ENCODE data around the gene XXYLT1. TPM values are rescaled to one million over a fixed set of nuclear protein-coding genes. Genes with fewer than 3 reads are reported as not detected.
A peak's percentile ranks its signal among the peaks of the same experiment; 100 is the strongest.
"Not testable (repeated sequence)": the region's sequence is repeated elsewhere in the genome, so short reads cannot be mapped to it uniquely, and the experiment has no call there.

XXYLT1 gene
- total and polyA plus RNA-seq, 3 experiments from 2014 or later: 7.9 to 10.5 (median 8.3) TPM

GRCh38 chr3:195238586-195239118 is 32.3 kb downstream of the XXYLT1 start:
- H3K4me1 Mint-ChIP-seq: peaks cover 0 to 15% (median 14%) of the 10 kb centered on the region in 3 donors
- H3K27ac Mint-ChIP-seq: peak overlapping the region in 5 of 8 donors; percentile 14 to 78 (median 68)
- Histone ChIP-seq H3K27me3 (ENCODE audit: insufficient read depth, low read length, poor library complexity, severe bottlenecking) (no peaks in the 10 kb centered on the region), H3K9me3 (ENCODE audit: low read length) (no peaks in the 10 kb centered on the region), H3K4me3 (ENCODE audit: low read length) (no peak overlapping the region), H3K4me1 (ENCODE audit: insufficient read depth, low read length) (no peaks in the 10 kb centered on the region), H3K27ac (ENCODE audit: low read depth, low read length) (no peak overlapping the region), H3K36me3 (ENCODE audit: insufficient read depth, low read length) (no peaks in the 10 kb centered on the region)
- POLR2A ChIA-PET: no interaction called here
- no peaks in the 10 kb centered on the region for H3K27me3 Mint-ChIP-seq
- peak overlapping the region in 1 of 7 donors; percentile 62 for H3K4me3 Mint-ChIP-seq
- CTCF ChIA-PET: no interaction called here
- H3K9me3 Mint-ChIP-seq: peaks cover 0 to 7% (median 3%) of the 10 kb centered on the region in 5 donors
- H3K36me3 Mint-ChIP-seq: peaks cover 3 to 31% (median 10%) of the 10 kb centered on the region in 3 donors
- no peak for DNase-seq

GRCh38 chr3:195238081-195238571 is 32.8 kb downstream of the XXYLT1 start:
- H3K4me3 Mint-ChIP-seq: no peak overlapping the region
- H3K36me3 Mint-ChIP-seq: peaks cover 3 to 31% (median 10%) of the 10 kb centered on the region in 3 donors
- H3K27me3 Mint-ChIP-seq: no peaks in the 10 kb centered on the region
- peaks cover 0 to 7% (median 3%) of the 10 kb centered on the region in 5 donors for H3K9me3 Mint-ChIP-seq
- peaks cover 0 to 15% (median 14%) of the 10 kb centered on the region in 3 donors for H3K4me1 Mint-ChIP-seq
- peak overlapping the region in 4 of 8 donors; percentile 14 to 74 (median 46) for H3K27ac Mint-ChIP-seq
- Histone ChIP-seq H3K27ac (ENCODE audit: low read depth, low read length) (no peak overlapping the region), H3K27me3 (ENCODE audit: insufficient read depth, low read length, poor library complexity, severe bottlenecking) (no peaks in the 10 kb centered on the region), H3K36me3 (ENCODE audit: insufficient read depth, low read length) (no peaks in the 10 kb centered on the region), H3K4me1 (ENCODE audit: insufficient read depth, low read length) (no peaks in the 10 kb centered on the region), H3K4me3 (ENCODE audit: low read length) (no peak overlapping the region), H3K9me3 (ENCODE audit: low read length) (no peaks in the 10 kb centered on the region)
- CTCF ChIA-PET: no interaction called here
- POLR2A ChIA-PET: no interaction called here
- no peak for DNase-seq

DNA sequence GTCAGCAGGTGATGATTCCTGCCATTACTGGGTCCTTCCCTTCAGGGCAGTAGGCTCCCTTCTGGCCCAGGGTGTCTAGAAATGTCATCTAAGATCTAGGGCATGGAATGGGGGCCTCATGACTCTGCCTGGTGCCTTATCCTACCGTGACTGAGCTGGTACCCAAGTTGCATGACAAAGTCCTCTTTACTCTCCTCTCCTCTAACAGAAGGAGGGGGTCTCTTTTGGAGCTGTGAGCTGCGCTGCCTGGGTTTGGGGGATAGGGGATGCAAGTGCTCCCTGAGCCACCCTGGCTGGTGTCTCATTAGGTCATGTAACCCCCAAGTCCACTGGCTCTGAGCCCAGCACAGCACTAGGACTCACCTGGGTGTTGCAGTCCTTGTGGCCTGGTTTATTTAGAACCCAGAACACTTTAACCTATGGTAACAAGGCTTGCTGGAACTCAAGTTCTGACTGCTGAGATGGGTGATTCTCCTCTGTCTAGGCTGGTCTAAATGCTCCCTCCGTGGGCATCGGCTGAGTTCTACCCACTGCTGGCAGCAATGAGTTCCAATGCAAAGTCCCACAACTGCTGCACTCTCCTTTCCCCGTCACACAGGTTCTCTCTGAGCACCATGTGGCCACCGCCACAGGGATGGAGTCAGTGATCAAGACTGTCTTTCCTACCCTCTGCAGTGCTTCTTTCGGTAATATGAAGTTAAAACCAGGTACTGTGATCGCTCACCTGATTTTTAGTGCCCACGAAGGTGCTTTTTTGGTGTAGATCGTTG is 34.0 kb downstream of the XXYLT1 start:
- Histone ChIP-seq H3K27ac (ENCODE audit: low read depth, low read length) (no peak overlapping the region), H3K4me3 (ENCODE audit: low read length) (no peak overlapping the region), H3K9me3 (ENCODE audit: low read length) (no peaks in the 10 kb centered on the region), H3K4me1 (ENCODE audit: insufficient read depth, low read length) (no peaks in the 10 kb centered on the region), H3K27me3 (ENCODE audit: insufficient read depth, low read length, poor library complexity, severe bottlenecking) (no peaks in the 10 kb centered on the region), H3K36me3 (ENCODE audit: insufficient read depth, low read length) (no peaks in the 10 kb centered on the region)
- Mint-ChIP-seq H3K4me1 (peaks cover 0 to 14% (median 12%) of the 10 kb centered on the region in 3 donors), H3K9me3 (peaks cover 0 to 7% (median 4%) of the 10 kb centered on the region in 5 donors), H3K4me3 (no peak overlapping the region), H3K36me3 (peaks cover 2 to 29% (median 8%) of the 10 kb centered on the region in 3 donors), H3K27me3 (no peaks in the 10 kb centered on the region), H3K27ac (peak overlapping the region in 1 of 8 donors; percentile 45)
- ChIA-PET CTCF (interaction anchor here (1.0 kb wide), 1 partner anchor 550 kb away, joined by 3 read pairs; no protein-coding TSS in a partner anchor), POLR2A (no interaction called here)
- DNase-seq: no peak

DNA sequence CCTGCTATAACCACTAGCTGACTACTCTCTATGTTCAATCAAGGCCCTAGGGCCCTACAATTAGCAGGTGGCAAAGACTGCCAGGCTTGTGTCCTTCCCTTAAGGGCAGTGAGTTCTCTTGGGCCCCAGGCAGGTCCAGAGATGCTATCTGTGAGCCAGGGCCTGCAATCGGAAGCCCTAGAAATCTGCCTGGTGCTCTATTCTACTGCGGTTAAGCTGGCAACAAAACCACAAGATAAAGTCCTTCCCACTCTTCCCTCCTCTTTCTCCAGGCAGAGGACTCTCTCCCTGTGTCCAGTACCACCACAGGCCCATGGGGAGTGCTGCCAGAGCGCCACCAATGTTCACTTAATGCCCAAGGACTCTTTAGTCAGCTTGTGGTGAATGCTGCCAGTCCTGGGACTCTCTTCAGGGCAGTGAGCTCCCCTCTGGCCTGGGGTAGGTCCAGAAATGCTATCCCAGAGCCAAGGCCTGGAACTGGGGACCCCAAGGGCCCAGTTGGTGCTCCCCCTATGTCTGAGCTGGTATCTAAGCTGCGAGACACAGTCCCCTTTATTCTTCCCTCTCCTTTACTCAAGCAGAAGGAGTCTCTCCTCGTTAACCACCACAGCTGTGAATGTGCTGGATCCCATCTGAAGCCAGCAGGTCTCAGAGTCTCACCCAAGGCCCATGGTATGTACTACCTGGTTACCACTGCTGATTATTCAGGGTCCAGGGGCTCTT is 34.7 kb downstream of the XXYLT1 start:
- H3K4me1 ChIP-seq (ENCODE audit: insufficient read depth, low read length): no peaks in the 10 kb centered on the region
- no peak overlapping the region for H3K4me3 ChIP-seq (ENCODE audit: low read length)
- H3K36me3 ChIP-seq (ENCODE audit: insufficient read depth, low read length): no peaks in the 10 kb centered on the region
- POLR2A ChIA-PET: no interaction called here
- H3K27me3 ChIP-seq (ENCODE audit: insufficient read depth, low read length, poor library complexity, severe bottlenecking): no peaks in the 10 kb centered on the region
- no peak overlapping the region for H3K27ac ChIP-seq (ENCODE audit: low read depth, low read length)
- Mint-ChIP-seq H3K4me1 (peaks cover 0 to 14% (median 10%) of the 10 kb centered on the region in 3 donors), H3K27me3 (no peaks in the 10 kb centered on the region), H3K9me3 (peaks cover 0 to 7% (median 4%) of the 10 kb centered on the region in 5 donors), H3K36me3 (peaks cover 2 to 23% (median 6%) of the 10 kb centered on the region in 3 donors), H3K4me3 (no peak overlapping the region), H3K27ac (peak overlapping the region in 1 of 8 donors; percentile 45)
- CTCF ChIA-PET: interaction anchor here (1.0 kb wide), 1 partner anchor 549 kb away, joined by 3 read pairs; no protein-coding TSS in a partner anchor
- DNase-seq: no peak
- H3K9me3 ChIP-seq (ENCODE audit: low read length): no peaks in the 10 kb centered on the region

- Histone ChIP-seq H3K27me3 (ENCODE audit: insufficient read depth, low read length, poor library complexity, severe bottlenecking) (no peaks in the 10 kb centered on the region), H3K4me3 (ENCODE audit: low read length) (no peak overlapping the region), H3K4me1 (ENCODE audit: insufficient read depth, low read length) (no peaks in the 10 kb centered on the region), H3K27ac (ENCODE audit: low read depth, low read length) (no peak overlapping the region), H3K9me3 (ENCODE audit: low read length) (no peaks in the 10 kb centered on the region), H3K36me3 (ENCODE audit: insufficient read depth, low read length) (no peaks in the 10 kb centered on the region)
- ChIA-PET POLR2A (no interaction called here), CTCF (no interaction called here)
- H3K4me1 Mint-ChIP-seq: peaks cover 16 to 24% (median 20%) of the 10 kb centered on the region in 3 donors
- DNase-seq: no peak
- H3K9me3 Mint-ChIP-seq: peaks cover 0 to 5% (median 0%) of the 10 kb centered on the region in 5 donors
- peaks cover 5 to 7% (median 7%) of the 10 kb centered on the region in 3 donors for H3K36me3 Mint-ChIP-seq
- H3K4me3 Mint-ChIP-seq: no peak overlapping the region
- no peak overlapping the region for H3K27ac Mint-ChIP-seq
- H3K27me3 Mint-ChIP-seq: no peaks in the 10 kb centered on the region
Observed at GRCh38 chr3:195230244-195230643, 40.7 kb downstream of the XXYLT1 start.

GRCh38 chr3:195228886-195229285 is 42.1 kb downstream of the XXYLT1 start:
- H3K4me3 ChIP-seq (ENCODE audit: low read length); H3K27me3 Mint-ChIP-seq; H3K9me3 ChIP-seq (ENCODE audit: low read length); H3K36me3 ChIP-seq (ENCODE audit: insufficient read depth, low read length); H3K4me3 Mint-ChIP-seq; CTCF ChIA-PET; H3K27ac ChIP-seq (ENCODE audit: low read depth, low read length); H3K36me3 Mint-ChIP-seq; H3K27ac Mint-ChIP-seq; H3K9me3 Mint-ChIP-seq; DNase-seq; POLR2A ChIA-PET; H3K4me1 ChIP-seq (ENCODE audit: insufficient read depth, low read length); H3K27me3 ChIP-seq (ENCODE audit: insufficient read depth, low read length, poor library complexity, severe bottlenecking): not testable (repeated sequence)
- H3K4me1 Mint-ChIP-seq: peaks cover 16 to 24% (median 20%) of the 10 kb centered on the region in 3 donors

DNA sequence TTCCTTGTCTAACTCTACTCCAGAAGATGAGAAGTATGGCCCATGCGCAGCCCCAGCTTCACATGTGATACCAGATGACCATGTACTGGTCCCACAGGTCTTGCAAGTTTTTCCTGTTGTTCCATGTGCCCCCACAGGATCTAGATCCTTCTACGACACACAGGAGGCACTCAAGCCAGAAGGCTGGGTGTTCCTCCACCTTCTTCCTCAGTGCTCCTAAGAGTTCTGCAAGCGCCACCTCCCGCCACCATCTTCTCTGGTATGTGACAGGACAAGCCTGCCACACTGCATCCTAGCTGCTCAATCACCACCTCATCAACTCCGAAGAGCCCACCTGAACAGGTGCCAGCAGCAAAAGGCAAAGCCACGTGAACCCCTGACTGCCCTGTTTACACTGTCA is 43.1 kb downstream of the XXYLT1 start:
- Histone ChIP-seq H3K36me3 (ENCODE audit: insufficient read depth, low read length) (no peaks in the 10 kb centered on the region), H3K4me3 (ENCODE audit: low read length) (no peak overlapping the region), H3K4me1 (ENCODE audit: insufficient read depth, low read length) (no peaks in the 10 kb centered on the region), H3K9me3 (ENCODE audit: low read length) (no peaks in the 10 kb centered on the region), H3K27ac (ENCODE audit: low read depth, low read length) (no peak overlapping the region), H3K27me3 (ENCODE audit: insufficient read depth, low read length, poor library complexity, severe bottlenecking) (no peaks in the 10 kb centered on the region)
- Mint-ChIP-seq H3K27ac (peak overlapping the region in 2 of 8 donors; percentile 3 to 68), H3K27me3 (no peaks in the 10 kb centered on the region), H3K4me3 (no peak overlapping the region), H3K9me3 (peaks cover 0 to 5% (median 0%) of the 10 kb centered on the region in 5 donors), H3K4me1 (peaks cover 18 to 24% (median 20%) of the 10 kb centered on the region in 3 donors), H3K36me3 (peaks cover 0 to 9% (median 8%) of the 10 kb centered on the region in 3 donors)
- ChIA-PET POLR2A (no interaction called here), CTCF (interaction anchor here (1.6 kb wide), 1 partner anchor 44 kb away, joined by 4 read pairs; the partner anchor contains the start of gene XXYLT1)
- DNase-seq: no peak
